NB4 (cell line): Measurements from ENCODE around the gene CCDC87.

Experiments
- MYC ChIP-seq: IDR thresholded peaks from 2 replicates; pipeline ENCODE4 v1.6.1; 2011; ENCODE audit warnings: low read depth, low read length
- POLR2A ChIP-seq: IDR thresholded peaks from 2 replicates; pipeline ENCODE4 v1.6.1; 2011; ENCODE audit warnings: mild to moderate bottlenecking; ENCODE audit not compliant: insufficient read length; ENCODE audit errors: extremely low read depth
- TF ChIP-seq, protein P1 (sequence below): IDR thresholded peaks from one replicate; pipeline ENCODE4 v1.5.1; 2012; ENCODE audit warnings: low read depth, low read length
- TF ChIP-seq, protein P2 (sequence below): IDR thresholded peaks from 2 replicates; pipeline ENCODE4 v1.6.1; 2011; ENCODE audit warnings: low read depth, low read length

DNA sequence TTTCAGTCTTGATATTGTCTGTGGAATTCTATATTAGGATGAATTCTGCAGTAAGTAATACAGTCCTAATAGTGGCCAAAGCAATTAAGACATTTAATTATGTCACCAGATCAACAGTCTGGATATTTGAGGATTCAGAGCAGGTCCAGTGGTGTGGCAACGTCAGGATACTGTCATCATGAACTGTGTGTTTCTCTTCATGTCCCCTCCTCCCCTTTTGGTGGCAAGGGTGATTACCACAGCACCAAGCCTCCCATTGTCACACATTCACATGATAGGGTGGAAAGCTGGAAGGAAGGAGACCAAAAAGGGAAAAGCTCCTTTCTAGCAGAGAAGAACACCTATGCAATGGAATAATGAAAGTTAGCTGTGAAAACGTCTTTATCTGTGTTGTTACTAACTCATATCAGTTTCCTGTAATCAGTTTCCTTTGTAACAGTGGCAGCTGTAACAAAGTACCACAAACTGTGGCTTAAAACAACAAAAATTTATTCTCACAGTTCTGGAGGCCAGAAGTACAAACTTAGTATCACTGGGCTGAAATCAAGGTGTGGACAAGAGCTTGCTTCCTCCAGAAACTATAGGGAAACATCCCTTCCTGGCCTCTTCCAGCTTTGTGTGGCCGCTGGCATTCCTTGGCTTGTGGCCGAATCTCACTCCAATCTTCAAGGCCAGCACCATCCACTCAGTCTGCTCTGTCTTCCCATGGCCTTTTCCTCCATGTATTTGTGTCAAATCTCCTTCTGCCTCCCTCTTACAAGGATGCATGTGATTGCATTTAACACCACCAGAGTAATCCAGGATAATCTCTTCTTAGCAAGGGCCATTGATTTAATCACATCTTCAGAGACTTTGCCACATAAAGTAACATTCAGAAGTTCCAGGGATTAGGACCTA lies 17.1 kb upstream of the CCDC87 start:
- TF ChIP-seq, protein P1, sequence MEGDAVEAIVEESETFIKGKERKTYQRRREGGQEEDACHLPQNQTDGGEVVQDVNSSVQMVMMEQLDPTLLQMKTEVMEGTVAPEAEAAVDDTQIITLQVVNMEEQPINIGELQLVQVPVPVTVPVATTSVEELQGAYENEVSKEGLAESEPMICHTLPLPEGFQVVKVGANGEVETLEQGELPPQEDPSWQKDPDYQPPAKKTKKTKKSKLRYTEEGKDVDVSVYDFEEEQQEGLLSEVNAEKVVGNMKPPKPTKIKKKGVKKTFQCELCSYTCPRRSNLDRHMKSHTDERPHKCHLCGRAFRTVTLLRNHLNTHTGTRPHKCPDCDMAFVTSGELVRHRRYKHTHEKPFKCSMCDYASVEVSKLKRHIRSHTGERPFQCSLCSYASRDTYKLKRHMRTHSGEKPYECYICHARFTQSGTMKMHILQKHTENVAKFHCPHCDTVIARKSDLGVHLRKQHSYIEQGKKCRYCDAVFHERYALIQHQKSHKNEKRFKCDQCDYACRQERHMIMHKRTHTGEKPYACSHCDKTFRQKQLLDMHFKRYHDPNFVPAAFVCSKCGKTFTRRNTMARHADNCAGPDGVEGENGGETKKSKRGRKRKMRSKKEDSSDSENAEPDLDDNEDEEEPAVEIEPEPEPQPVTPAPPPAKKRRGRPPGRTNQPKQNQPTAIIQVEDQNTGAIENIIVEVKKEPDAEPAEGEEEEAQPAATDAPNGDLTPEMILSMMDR = no peak
- TF ChIP-seq, protein P2, sequence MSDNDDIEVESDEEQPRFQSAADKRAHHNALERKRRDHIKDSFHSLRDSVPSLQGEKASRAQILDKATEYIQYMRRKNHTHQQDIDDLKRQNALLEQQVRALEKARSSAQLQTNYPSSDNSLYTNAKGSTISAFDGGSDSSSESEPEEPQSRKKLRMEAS = no peak
- TF ChIP-seq POLR2A (no peak), MYC (no peak)
